ENCODE results near the gene CDC42EP5. TPM values are rescaled to one million over a fixed set of nuclear protein-coding genes. Genes with fewer than 3 reads are reported as not detected.

CDC42EP5 gene
- total RNA-seq, 3 donors from 2014 or later (not counting 1 experiment from before 2014, with no cell fraction given) = not detected

GRCh38 chr19:54430306-54431254 is 42.5 kb downstream of the CDC42EP5 start:
- no peak overlapping the region for H3K27ac ChIP-seq (ENCODE audit: low read length)
- peak; percentile 78 to 95 (median 89) for ATAC-seq
- peak overlapping the region; percentile 15 for H3K4me3 Mint-ChIP-seq
- intact Hi-C loops (cut with micrococcal nuclease) = no loop called here
- no peaks in the 10 kb centered on the region for H3K9me3 ChIP-seq (ENCODE audit: control insufficient read depth, insufficient read depth, low read length)
- H3K27me3 Mint-ChIP-seq (ENCODE audit: low read depth in 2 of 2) = peaks cover 0 to 15% of the 10 kb centered on the region in 2 donors
- no peak for TF ChIP-seq CTCF (IDR thresholded peaks at IDR 0.05)
- peaks cover 5 to 27% of the 10 kb centered on the region in 2 donors for H3K4me1 Mint-ChIP-seq
- no peaks in the 10 kb centered on the region for H3K9me3 Mint-ChIP-seq
- 5% methylated on average over 40 of the region's 43 CpGs for WGBS (ENCODE audit: insufficient coverage)
- H3K4me1 ChIP-seq (ENCODE audit: control insufficient read depth, insufficient read depth, low read length) = peaks cover 25% of the 10 kb centered on the region
- H3K27ac Mint-ChIP-seq = no peak overlapping the region
- H3K4me3 ChIP-seq (ENCODE audit: low read length) = no peak overlapping the region
- no peaks in the 10 kb centered on the region for H3K36me3 Mint-ChIP-seq
- peaks cover 17% of the 10 kb centered on the region for H3K27me3 ChIP-seq (ENCODE audit: control insufficient read depth, insufficient read depth, low read length)
- DNase-seq = peak in 1 of 2 donors; percentile 63
- no peaks in the 10 kb centered on the region for H3K36me3 ChIP-seq (ENCODE audit: control insufficient read depth, insufficient read depth, low read length)

GRCh38 chr19:54429545-54430227 is 43.4 kb downstream of the CDC42EP5 start:
- Histone ChIP-seq H3K9me3 (ENCODE audit: control insufficient read depth, insufficient read depth, low read length) (no peaks in the 10 kb centered on the region), H3K27me3 (ENCODE audit: control insufficient read depth, insufficient read depth, low read length) (peaks cover 17% of the 10 kb centered on the region), H3K4me1 (ENCODE audit: control insufficient read depth, insufficient read depth, low read length) (peaks cover 17% of the 10 kb centered on the region), H3K27ac (ENCODE audit: low read length) (no peak overlapping the region), H3K4me3 (ENCODE audit: low read length) (no peak overlapping the region), H3K36me3 (ENCODE audit: control insufficient read depth, insufficient read depth, low read length) (no peaks in the 10 kb centered on the region)
- Mint-ChIP-seq H3K4me1 (peaks cover 5 to 22% of the 10 kb centered on the region in 2 donors), H3K36me3 (no peaks in the 10 kb centered on the region), H3K27me3 (ENCODE audit: low read depth in 2 of 2) (peaks cover 0 to 15% of the 10 kb centered on the region in 2 donors), H3K4me3 (no peak overlapping the region), H3K27ac (no peak overlapping the region), H3K9me3 (no peaks in the 10 kb centered on the region)
- 68% methylated on average over 13 of the region's 13 CpGs for WGBS (ENCODE audit: insufficient coverage)
- no peak for ATAC-seq
- no peak for TF ChIP-seq CTCF (IDR thresholded peaks at IDR 0.05)
- DNase-seq = no peak
- intact Hi-C loops (cut with micrococcal nuclease) = no loop called here

DNA sequence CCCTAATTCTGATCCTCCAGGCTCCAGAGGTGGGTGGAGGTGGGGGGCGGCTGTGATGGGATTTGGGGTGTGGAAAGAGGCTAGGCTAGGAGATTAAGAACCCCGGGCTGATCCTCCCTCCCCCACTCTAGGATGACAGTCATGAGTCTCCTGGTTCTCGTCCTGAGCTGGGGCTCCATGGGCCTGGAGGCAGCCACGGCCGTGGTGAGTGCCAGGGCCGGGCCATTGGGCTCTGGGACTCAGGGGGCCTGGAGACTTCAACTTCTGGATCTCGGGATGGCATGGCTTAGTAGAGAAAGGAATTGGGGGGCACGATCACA is 44.0 kb downstream of the CDC42EP5 start:
- Histone ChIP-seq H3K9me3 (ENCODE audit: control insufficient read depth, insufficient read depth, low read length) (no peaks in the 10 kb centered on the region), H3K27me3 (ENCODE audit: control insufficient read depth, insufficient read depth, low read length) (peaks cover 17% of the 10 kb centered on the region), H3K4me1 (ENCODE audit: control insufficient read depth, insufficient read depth, low read length) (peaks cover 13% of the 10 kb centered on the region), H3K36me3 (ENCODE audit: control insufficient read depth, insufficient read depth, low read length) (no peaks in the 10 kb centered on the region), H3K4me3 (ENCODE audit: low read length) (no peak overlapping the region), H3K27ac (ENCODE audit: low read length) (no peak overlapping the region)
- Mint-ChIP-seq H3K9me3 (no peaks in the 10 kb centered on the region), H3K27me3 (ENCODE audit: low read depth in 2 of 2) (peaks cover 0 to 15% of the 10 kb centered on the region in 2 donors), H3K4me1 (peaks cover 5 to 16% of the 10 kb centered on the region in 2 donors), H3K27ac (no peak overlapping the region), H3K36me3 (no peaks in the 10 kb centered on the region), H3K4me3 (no peak overlapping the region)
- TF ChIP-seq CTCF (IDR thresholded peaks at IDR 0.05) = no peak
- intact Hi-C loops (cut with micrococcal nuclease) = no loop called here
- 72% methylated on average over 6 of the region's 8 CpGs for WGBS (ENCODE audit: insufficient coverage)
- ATAC-seq (no peak), DNase-seq (no peak)
